Gastroesophageal sphincter (tissue), 3 donors: ENCODE results near the gene APLP1.

Experiments used
- CTCF ChIP-seq, 4 experiments: fragments of 200-600 bp in 2 of 4; fragments of 450-650 bp in 2 of 4; sonication (generic) in 1 of 4; IDR thresholded peaks; one replicate each; pipeline ENCODE4 v1.5.1; 2017 to 2019; ENCODE audit warnings: antibody characterized with exemption in 4 of 4, mild to moderate bottlenecking in 2 of 4, moderate library complexity in 2 of 4
- EP300 ChIP-seq: sonication (generic); formaldehyde crosslinking; IDR thresholded peaks from one replicate; pipeline ENCODE4 v1.6.1; 2017; ENCODE audit warnings: antibody characterized with exemption, mild to moderate bottlenecking
- POLR2A ChIP-seq, 2 donors: fragments of 450-650 bp; IDR thresholded peaks; one replicate each; pipeline ENCODE4 v1.6.1; 2017; ENCODE audit warnings: antibody characterized with exemption in 2 of 2, mild to moderate bottlenecking in 2 of 2, moderate library complexity in 1 of 2

- TF ChIP-seq CTCF (IDR thresholded peaks at IDR 0.05) (no peak), EP300 (no peak), POLR2A (IDR thresholded peaks at IDR 0.05) (no peak)
These were observed 9.0 kb upstream of the APLP1 start for GRCh38 chr19:35859414-35859813.
